ENCODE results near the gene SCARF2. TPM values are rescaled to one million over a fixed set of nuclear protein-coding genes. Genes with fewer than 3 reads are reported as not detected.

Gene SCARF2
- total RNA-seq, 4 donors from 2014 or later = 9.4 to 17.9 (median 12.3) TPM

GRCh38 chr22:20424568-20424931 lies 13.1 kb downstream of the SCARF2 start:
- TF ChIP-seq CTCF (IDR thresholded peaks at IDR 0.05) = no peak
- ATAC-seq (ENCODE audit: low FRiP score) = no peak

GRCh38 chr22:20423906-20424551 lies 13.6 kb downstream of the SCARF2 start:
- ATAC-seq (ENCODE audit: low FRiP score) (no peak), DNase-seq (ENCODE audit: low spot score) (no peak)
- no peak for TF ChIP-seq CTCF (IDR thresholded peaks at IDR 0.05)

More at GRCh38 chr22:20424568-20424931, 13.1 kb downstream of the SCARF2 start:
- no peak for DNase-seq (ENCODE audit: low spot score)

- no peak for DNase-seq (ENCODE audit: low spot score)
- TF ChIP-seq CTCF (IDR thresholded peaks at IDR 0.05) = no peak
- ATAC-seq (ENCODE audit: low FRiP score) = no peak
Observed at GRCh38 chr22:20423008-20423905, 14.4 kb downstream of the SCARF2 start.

GRCh38 chr22:20422271-20423007 lies 15.2 kb downstream of the SCARF2 start:
- DNase-seq (ENCODE audit: low spot score) (no peak), ATAC-seq (ENCODE audit: low FRiP score) (no peak)
- no peak for TF ChIP-seq CTCF (IDR thresholded peaks at IDR 0.05)

GRCh38 chr22:20421507-20421874 lies 16.1 kb downstream of the SCARF2 start:
- ATAC-seq (ENCODE audit: low FRiP score) (no peak), DNase-seq (ENCODE audit: low spot score) (no peak)
- TF ChIP-seq CTCF (IDR thresholded peaks at IDR 0.05) = no peak

- no peak for ATAC-seq (ENCODE audit: low FRiP score)
Observed at GRCh38 chr22:20420157-20420842, 17.3 kb downstream of the SCARF2 start.

More at GRCh38 chr22:20420157-20420842, 17.3 kb downstream of the SCARF2 start:
- no peak for TF ChIP-seq CTCF (IDR thresholded peaks at IDR 0.05)
- DNase-seq (ENCODE audit: low spot score) = no peak
